ENCODE results near the gene NXPH1.

DNA sequence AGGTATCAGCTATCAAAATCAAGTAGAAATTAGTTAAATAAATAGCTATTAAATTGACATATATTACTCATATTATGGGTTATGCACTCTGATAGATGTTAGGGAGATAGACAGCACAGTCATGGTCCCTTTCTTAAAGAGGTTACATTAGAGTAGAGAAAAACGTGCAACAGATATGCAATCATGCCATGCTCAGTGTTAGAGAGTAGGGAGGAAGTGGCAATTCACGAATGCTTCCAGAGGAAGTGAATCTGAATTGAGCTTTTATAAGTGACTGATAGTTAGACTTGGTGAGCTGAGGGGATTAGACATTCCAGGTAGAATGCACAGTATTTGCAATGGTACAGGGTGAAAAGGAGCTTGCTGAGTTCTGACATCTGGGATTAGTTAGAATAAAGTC, 349.8 kb downstream of the NXPH1 start:
- TF ChIP-seq, protein P1, sequence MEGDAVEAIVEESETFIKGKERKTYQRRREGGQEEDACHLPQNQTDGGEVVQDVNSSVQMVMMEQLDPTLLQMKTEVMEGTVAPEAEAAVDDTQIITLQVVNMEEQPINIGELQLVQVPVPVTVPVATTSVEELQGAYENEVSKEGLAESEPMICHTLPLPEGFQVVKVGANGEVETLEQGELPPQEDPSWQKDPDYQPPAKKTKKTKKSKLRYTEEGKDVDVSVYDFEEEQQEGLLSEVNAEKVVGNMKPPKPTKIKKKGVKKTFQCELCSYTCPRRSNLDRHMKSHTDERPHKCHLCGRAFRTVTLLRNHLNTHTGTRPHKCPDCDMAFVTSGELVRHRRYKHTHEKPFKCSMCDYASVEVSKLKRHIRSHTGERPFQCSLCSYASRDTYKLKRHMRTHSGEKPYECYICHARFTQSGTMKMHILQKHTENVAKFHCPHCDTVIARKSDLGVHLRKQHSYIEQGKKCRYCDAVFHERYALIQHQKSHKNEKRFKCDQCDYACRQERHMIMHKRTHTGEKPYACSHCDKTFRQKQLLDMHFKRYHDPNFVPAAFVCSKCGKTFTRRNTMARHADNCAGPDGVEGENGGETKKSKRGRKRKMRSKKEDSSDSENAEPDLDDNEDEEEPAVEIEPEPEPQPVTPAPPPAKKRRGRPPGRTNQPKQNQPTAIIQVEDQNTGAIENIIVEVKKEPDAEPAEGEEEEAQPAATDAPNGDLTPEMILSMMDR (IDR thresholded peaks at IDR 0.05 in 8 of 11, conservative IDR thresholded peaks at IDR 0.05 in 3 of 11), result no peak
- TF ChIP-seq POLR2A (IDR thresholded peaks at IDR 0.05), result no peak

All from spleen (tissue), 7 donors.